ENCODE measurements around the gene SUCLG1.
"Not testable (repeated sequence)": the region's sequence is repeated elsewhere in the genome, so short reads cannot be mapped to it uniquely, and the experiment has no call there.

SUCLG1 gene

DNA sequence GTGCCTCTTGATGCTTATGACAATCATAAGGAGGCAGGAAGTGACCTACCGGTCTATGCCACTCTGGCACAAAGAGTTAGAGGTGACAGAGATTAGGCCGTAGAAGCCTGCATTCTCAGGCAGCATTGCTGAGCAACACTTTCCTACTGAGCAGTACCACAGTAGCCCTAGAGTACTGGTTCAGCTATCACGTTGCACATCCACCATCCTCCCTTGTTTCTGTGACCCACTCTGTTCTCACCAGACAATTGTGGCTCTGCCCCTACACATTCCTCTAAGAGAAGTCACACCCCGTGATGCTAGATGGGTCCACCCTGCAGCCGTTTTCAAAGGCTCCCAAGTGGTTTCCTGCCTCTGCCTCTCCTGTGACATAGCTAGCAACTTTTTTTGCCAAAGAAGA is 22.6 kb upstream of the SUCLG1 start:
- Mint-ChIP-seq H3K4me3 (no peak overlapping the region), H3K36me3 (peaks cover under 1% of the 10 kb centered on the region), H3K4me1 (ENCODE audit: low read depth) (peaks cover 18% of the 10 kb centered on the region), H3K27ac (peak overlapping the region; percentile 55), H3K9me3 (ENCODE audit: low read depth) (peaks cover 8% of the 10 kb centered on the region), H3K27me3 (peaks cover 4% of the 10 kb centered on the region)

DNA sequence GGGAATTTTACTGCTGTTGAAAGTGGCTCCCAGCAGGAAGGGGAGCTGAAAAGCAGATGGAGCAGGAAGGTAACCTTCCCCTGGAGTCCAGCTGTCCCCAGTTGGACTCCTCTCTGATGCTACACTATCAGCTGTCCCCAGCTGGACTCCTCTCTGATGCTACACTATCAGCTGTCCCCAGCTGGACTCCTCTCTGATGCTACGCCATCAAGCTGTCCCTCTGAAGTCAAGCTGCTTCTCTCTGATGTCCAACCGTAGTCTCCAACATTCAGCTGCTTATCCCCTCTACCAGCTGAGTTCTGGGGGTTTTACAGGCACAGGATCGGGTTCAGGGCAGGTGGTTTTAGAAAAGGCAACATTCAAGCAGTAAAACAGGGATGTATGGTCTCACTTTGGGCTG is 19.8 kb upstream of the SUCLG1 start:
- H3K27me3 Mint-ChIP-seq: peaks cover 4% of the 10 kb centered on the region
- peaks cover 11% of the 10 kb centered on the region for H3K9me3 Mint-ChIP-seq (ENCODE audit: low read depth)
- no peak overlapping the region for H3K4me3 Mint-ChIP-seq
- peaks cover 18% of the 10 kb centered on the region for H3K4me1 Mint-ChIP-seq (ENCODE audit: low read depth)
- H3K27ac Mint-ChIP-seq: no peak overlapping the region
- peaks cover 4% of the 10 kb centered on the region for H3K36me3 Mint-ChIP-seq

DNA sequence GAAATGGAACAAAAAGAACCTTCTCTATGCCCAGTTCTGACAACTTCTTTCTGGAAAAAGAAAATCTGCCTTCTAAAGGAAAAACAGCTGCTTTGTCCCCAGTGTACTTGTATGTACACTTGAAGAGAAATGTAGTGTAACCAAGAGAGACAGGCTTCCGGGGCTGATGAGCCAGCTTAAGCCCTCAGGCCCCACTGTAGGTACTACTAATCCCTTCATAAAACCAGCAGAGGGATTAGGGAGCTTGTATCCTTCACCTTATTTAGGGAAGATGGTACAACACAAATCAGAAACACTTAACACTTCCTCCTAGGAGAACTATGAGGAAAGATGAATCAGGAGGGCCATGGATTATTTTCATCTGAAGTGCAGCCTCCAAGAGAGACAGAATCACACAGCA is 18.8 kb upstream of the SUCLG1 start:
- Mint-ChIP-seq H3K9me3 (ENCODE audit: low read depth) (peaks cover 11% of the 10 kb centered on the region), H3K4me1 (ENCODE audit: low read depth) (peaks cover 18% of the 10 kb centered on the region), H3K27ac (no peak overlapping the region), H3K27me3 (peaks cover 4% of the 10 kb centered on the region), H3K36me3 (peaks cover 4% of the 10 kb centered on the region), H3K4me3 (no peak overlapping the region)

DNA sequence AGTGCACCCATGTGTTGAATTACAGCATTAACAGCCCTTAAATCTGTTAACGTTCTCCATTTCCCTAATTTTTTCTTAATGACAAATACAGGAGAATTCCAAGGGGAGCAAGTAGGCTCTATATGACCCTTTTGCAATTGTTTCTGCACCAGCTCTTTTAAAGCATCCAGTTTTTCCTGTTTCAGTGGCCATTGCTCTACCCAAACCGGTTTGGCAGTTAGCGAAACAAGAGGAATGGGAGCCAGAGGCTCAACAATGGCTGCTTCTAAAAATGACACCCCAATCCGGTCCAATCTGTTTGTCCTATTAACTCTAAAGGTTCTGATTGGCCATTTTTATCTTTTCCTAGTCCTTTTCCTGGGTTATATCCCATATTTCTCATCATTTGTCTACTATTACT is 15.1 kb upstream of the SUCLG1 start:
- Mint-ChIP-seq H3K4me1 (ENCODE audit: low read depth) (no peaks in the 10 kb centered on the region), H3K9me3 (ENCODE audit: low read depth) (peaks cover 11% of the 10 kb centered on the region), H3K36me3 (peaks cover 6% of the 10 kb centered on the region), H3K4me3 (no peak overlapping the region), H3K27me3 (peaks cover 4% of the 10 kb centered on the region), H3K27ac (no peak overlapping the region)

DNA sequence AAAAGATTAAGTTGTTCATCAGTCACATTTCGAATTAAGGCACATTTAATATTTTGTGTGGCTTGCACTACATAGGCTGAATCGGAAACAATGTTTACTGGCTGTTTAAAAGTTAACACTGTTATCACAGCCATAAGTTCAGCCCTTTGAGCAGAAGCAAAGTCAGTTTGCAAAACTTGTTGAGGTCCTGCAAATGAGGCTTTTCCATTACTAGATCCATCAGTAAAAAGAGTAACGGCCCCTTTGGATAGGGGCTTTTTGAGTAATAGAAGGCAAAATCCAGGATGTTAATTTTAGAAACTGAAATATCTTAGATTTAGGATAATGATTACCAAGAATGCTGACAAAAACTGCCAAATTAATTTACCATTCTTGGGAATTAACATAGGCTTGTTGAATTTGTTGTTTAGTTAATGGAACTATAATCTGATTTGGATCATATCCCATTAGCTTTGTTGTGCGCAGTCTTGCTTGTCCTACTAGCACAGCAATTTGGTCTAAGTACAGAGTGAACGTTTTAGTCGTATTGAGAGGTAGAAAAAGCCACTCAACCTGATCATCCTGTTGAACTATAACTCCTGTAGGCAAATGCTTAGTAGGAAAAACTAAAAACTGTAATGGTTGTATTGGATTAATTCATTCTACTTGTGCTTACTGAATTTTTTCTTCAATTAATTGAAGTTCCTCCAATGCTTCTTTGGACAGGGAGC is 13.9 kb upstream of the SUCLG1 start:
- Mint-ChIP-seq H3K9me3 (ENCODE audit: low read depth) (peaks cover 11% of the 10 kb centered on the region), H3K4me3 (no peak overlapping the region), H3K4me1 (ENCODE audit: low read depth) (no peaks in the 10 kb centered on the region), H3K27ac (no peak overlapping the region), H3K36me3 (peaks cover 6% of the 10 kb centered on the region), H3K27me3 (peaks cover 4% of the 10 kb centered on the region)

DNA sequence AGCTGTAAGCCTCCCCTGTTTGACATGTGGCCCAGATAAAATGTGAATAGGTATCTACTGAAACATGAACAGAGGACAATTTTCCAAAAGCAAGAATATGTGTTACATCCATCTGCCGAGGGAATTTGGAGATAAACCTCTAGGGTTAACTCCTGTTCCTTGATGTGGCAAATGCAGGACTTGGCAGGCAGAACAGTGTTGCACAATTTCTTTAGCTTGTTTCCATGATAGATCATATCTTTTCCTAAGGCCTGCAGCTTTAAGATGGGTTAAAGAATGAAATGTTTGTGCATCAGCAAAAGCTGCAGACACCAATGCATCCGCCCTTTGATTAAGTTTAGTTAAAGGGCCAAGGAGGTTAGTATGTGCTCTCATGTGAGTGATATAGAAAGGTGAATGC is 13.3 kb upstream of the SUCLG1 start:
- not testable (repeated sequence) for H3K9me3 Mint-ChIP-seq (ENCODE audit: low read depth); H3K4me3 Mint-ChIP-seq; H3K4me1 Mint-ChIP-seq (ENCODE audit: low read depth); H3K27ac Mint-ChIP-seq; H3K36me3 Mint-ChIP-seq; H3K27me3 Mint-ChIP-seq

DNA sequence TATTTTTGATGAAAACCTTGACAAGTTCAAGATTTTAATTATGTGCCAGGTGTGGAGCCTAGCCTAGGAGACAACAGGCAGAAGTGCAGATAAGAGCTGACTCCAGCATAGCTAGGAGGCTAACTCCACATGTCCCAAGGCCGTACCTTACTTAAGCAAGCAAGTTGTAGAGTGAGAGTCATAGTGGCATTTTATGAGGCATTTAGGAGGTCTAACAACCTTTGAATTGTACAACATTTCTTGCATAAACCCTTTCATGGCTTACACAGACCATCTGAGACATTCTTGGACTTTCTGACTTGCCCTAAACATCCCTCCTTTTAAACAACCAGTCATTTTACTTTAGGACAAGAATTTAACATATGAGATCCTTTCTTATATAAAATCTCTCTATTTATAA is 8.3 kb upstream of the SUCLG1 start:
- Mint-ChIP-seq H3K27me3 (no peaks in the 10 kb centered on the region), H3K27ac (no peak overlapping the region), H3K9me3 (ENCODE audit: low read depth) (peaks cover 7% of the 10 kb centered on the region), H3K36me3 (peaks cover 8% of the 10 kb centered on the region), H3K4me3 (no peak overlapping the region), H3K4me1 (ENCODE audit: low read depth) (no peaks in the 10 kb centered on the region)

DNA sequence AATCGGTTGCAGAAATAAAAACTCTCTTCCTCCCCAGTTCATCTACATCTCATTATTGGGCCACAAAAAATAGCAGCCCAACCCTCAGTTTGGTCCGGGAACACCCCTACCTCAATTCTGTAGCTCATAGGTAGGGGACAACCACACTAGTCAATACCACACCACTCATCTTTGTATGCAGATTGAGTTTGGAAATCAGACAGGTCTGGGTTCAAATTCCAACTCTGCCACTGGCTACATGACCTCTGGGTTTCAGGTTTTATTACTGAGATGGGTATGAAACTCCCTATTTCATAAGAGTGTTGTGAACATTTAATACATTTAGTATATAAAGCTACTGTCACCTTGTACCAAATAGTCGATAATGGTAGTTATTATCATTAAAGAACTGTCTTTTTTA is 2.2 kb upstream of the SUCLG1 start:
- Mint-ChIP-seq H3K27me3 (no peaks in the 10 kb centered on the region), H3K9me3 (ENCODE audit: low read depth) (no peaks in the 10 kb centered on the region), H3K4me1 (ENCODE audit: low read depth) (peaks cover 35% of the 10 kb centered on the region), H3K4me3 (no peak overlapping the region), H3K27ac (no peak overlapping the region), H3K36me3 (peaks cover 4% of the 10 kb centered on the region)

DNA sequence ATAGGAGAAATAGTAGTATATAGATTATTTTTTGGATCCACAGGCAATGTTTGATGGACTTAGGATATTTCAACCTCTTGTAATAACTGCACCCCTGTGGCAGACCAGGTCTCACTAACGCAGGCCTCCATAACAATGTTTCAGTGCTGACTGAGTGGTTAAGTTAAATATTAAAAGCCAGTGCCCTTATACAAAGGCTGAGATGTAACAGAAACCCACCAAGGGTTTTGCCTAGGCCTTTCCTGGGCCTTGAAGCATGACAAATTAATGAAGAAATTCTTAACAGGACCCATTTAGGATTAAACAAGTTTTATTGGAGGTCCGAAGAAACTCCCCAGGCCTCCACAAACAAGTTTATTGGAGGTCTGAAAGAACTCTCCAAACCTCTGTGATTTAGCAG is 1.6 kb upstream of the SUCLG1 start:
- Mint-ChIP-seq H3K4me1 (ENCODE audit: low read depth) (peaks cover 41% of the 10 kb centered on the region), H3K9me3 (ENCODE audit: low read depth) (no peaks in the 10 kb centered on the region), H3K27me3 (no peaks in the 10 kb centered on the region), H3K4me3 (no peak overlapping the region), H3K36me3 (peaks cover 6% of the 10 kb centered on the region), H3K27ac (no peak overlapping the region)

DNA sequence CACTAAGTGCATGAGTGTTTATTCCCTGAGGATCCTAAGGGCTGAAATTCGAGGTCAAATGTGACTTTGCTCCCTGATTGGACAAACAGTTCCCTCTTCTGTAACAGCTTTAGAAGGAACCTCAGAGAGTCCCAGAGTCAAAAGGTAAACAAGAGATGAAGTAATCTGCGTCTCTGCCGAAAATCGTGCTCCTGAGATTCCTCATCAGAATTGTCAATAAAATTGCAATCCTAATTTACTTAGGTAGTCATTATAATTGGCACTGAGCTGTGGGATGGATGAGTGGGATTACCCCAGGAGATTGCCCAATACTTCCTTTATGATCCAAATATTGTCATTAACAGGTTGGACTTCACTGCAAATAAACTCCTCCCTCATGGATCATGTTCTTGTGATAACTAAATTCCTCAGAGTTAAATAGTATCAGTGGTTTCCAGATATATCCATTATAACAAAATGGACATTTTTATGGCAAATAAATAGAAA is 907 bp upstream of the SUCLG1 start:
- Mint-ChIP-seq H3K4me1 (ENCODE audit: low read depth) (peaks cover 41% of the 10 kb centered on the region), H3K27me3 (no peaks in the 10 kb centered on the region), H3K36me3 (peaks cover 3% of the 10 kb centered on the region), H3K9me3 (ENCODE audit: low read depth) (no peaks in the 10 kb centered on the region), H3K27ac (peak overlapping the region; percentile 99), H3K4me3 (peak overlapping the region; percentile 93)

DNA sequence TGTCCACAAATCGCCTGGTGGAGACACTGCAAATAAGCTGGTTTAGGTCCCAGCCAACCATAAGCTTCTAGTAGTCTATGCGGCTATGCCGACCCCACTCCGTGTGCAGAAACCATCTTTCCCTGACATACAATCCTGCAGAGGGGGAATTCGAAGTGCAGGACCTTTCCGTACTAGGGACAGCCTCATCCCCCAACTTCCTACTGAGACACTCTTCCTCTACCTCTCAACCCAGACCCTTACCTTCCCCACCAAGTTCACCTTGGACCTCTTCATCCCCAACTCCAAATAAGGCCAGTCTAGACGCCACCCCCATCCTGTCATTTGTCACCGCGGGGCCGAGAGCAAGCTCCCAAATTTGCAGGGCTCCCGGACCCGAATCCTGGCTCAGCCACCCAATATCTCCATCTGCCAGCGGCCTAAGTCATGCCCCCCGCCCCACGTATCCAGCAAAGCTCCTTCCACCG is 496 bp downstream of the SUCLG1 start:
- H3K36me3 Mint-ChIP-seq: peaks cover 2% of the 10 kb centered on the region
- H3K27ac Mint-ChIP-seq: peak overlapping the region; percentile 88
- no peaks in the 10 kb centered on the region for H3K9me3 Mint-ChIP-seq (ENCODE audit: low read depth)
- no peaks in the 10 kb centered on the region for H3K27me3 Mint-ChIP-seq
- peaks cover 53% of the 10 kb centered on the region for H3K4me1 Mint-ChIP-seq (ENCODE audit: low read depth)
- H3K4me3 Mint-ChIP-seq: peak overlapping the region; percentile 93

DNA sequence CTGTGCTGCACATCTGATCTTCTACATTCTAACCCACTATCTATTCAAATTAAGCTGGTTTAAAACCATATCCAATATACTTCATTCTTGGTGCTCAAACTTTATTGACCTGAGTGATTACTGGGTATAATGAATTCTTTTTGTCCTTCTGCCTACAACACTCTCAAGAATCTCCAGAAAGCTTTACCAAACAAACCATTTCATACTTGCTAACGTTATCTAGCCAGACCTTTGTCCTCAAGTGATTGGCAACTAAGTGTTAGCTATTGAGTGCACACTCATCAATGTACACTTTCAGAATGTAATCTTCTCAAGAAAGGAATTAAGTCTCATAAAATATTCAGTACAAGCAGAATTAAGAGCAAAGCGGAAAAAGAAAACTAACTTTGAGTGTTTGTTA is 1.4 kb downstream of the SUCLG1 start:
- Mint-ChIP-seq H3K4me1 (ENCODE audit: low read depth) (peaks cover 57% of the 10 kb centered on the region), H3K9me3 (ENCODE audit: low read depth) (no peaks in the 10 kb centered on the region), H3K36me3 (peaks cover 2% of the 10 kb centered on the region), H3K27ac (peak overlapping the region; percentile 25), H3K27me3 (no peaks in the 10 kb centered on the region), H3K4me3 (peak overlapping the region; percentile 93)

DNA sequence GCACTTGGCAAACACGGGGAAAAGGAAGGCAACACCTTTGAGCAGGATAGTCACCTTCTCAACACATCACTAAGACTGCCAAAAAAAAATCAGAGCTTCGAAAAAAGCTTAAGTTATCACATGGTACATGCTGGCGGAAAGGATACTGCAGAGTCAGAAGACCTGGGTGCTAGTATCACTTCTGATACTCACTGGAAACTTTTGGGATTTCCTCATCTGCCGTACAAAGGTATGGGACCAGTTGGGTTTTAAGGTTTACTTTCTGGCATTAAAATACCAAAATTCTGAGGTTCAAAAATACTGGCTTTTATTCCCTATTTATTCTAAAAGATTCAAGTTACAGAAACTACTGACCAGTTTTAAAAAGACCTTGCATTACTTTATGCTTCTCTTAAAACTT is 2.9 kb downstream of the SUCLG1 start:
- Mint-ChIP-seq H3K27ac (no peak overlapping the region), H3K9me3 (ENCODE audit: low read depth) (no peaks in the 10 kb centered on the region), H3K4me1 (ENCODE audit: low read depth) (peaks cover 69% of the 10 kb centered on the region), H3K4me3 (no peak overlapping the region), H3K36me3 (peaks cover 2% of the 10 kb centered on the region), H3K27me3 (no peaks in the 10 kb centered on the region)

DNA sequence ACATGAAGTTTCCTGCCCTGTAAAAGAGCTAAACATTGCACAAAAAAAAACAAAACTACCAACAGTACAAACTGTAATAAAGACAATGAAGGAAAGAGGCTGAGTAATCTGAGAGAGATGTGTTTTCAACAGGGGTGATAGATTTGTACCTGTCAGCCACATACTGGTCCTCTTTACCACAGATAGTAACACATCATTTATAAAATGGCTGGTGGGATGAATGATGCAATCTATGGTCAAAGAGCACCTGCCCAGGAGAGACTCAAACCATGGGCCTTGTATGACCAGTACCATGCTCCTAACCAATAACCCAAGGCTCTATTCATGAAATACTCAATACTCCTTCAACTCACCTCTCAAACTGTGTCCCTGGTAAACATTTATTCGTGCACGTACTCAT is 4.5 kb downstream of the SUCLG1 start:
- peaks cover 76% of the 10 kb centered on the region for H3K4me1 Mint-ChIP-seq (ENCODE audit: low read depth)
- no peaks in the 10 kb centered on the region for H3K9me3 Mint-ChIP-seq (ENCODE audit: low read depth)
- no peak overlapping the region for H3K4me3 Mint-ChIP-seq
- peaks cover 5% of the 10 kb centered on the region for H3K36me3 Mint-ChIP-seq
- H3K27ac Mint-ChIP-seq: no peak overlapping the region
- H3K27me3 Mint-ChIP-seq: no peaks in the 10 kb centered on the region

DNA sequence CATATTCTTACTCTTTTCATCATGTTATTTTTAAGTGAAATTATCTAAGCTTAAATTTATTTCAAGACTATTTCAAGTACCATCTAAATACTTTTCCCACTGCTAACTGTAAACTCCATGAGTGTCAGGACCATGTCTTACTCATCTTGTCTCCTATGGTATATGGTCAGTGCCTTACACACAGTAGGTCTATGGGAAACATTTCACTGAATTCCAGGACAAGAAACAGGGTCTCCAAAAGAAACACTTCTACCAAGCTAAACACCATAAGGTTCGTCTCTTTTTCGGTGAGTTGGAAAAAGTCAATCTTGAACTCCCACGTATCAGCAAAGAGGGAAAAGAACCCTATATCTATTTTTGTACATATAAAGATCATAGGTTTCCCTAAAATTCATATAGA is 6.5 kb downstream of the SUCLG1 start:
- H3K4me3 Mint-ChIP-seq: no peak overlapping the region
- H3K4me1 Mint-ChIP-seq (ENCODE audit: low read depth): peaks cover 66% of the 10 kb centered on the region
- no peak overlapping the region for H3K27ac Mint-ChIP-seq
- H3K36me3 Mint-ChIP-seq: peaks cover 7% of the 10 kb centered on the region
- H3K9me3 Mint-ChIP-seq (ENCODE audit: low read depth): no peaks in the 10 kb centered on the region
- H3K27me3 Mint-ChIP-seq: no peaks in the 10 kb centered on the region

DNA sequence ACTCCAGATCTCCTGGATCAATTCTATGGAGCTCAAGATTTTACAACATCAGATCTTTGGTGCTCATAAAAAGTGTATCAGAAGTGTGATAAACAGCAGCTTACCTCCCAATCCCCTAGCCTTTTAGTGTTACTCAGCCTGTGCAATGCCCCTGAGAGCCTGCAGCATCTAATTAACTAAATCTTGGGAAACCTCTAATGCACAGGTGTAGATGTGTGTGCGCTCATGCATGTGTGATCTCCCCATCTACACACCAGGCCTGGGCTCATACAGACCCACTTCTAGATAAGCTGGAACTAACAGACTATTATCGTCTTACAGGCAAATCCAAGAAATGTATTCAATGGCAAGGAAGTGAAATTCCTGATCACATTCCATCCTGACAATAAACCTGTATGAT is 7.5 kb downstream of the SUCLG1 start:
- Mint-ChIP-seq H3K27me3 (no peaks in the 10 kb centered on the region), H3K9me3 (ENCODE audit: low read depth) (no peaks in the 10 kb centered on the region), H3K4me1 (ENCODE audit: low read depth) (peaks cover 62% of the 10 kb centered on the region), H3K4me3 (no peak overlapping the region), H3K36me3 (peaks cover 12% of the 10 kb centered on the region), H3K27ac (no peak overlapping the region)
